Stimulated activated naive CD8-positive, alpha-beta T cell treated with anti-CD3 and anti-CD28 coated beads, Interleukin-15, Interleukin-2, amounts not matched to agents 100 ng/mL and 50 ng/mL, for 24 hours (primary cell): ENCODE results near the gene C1GALT1C1L.
"Not testable (repeated sequence)": the region's sequence is repeated elsewhere in the genome, so short reads cannot be mapped to it uniquely, and the experiment has no call there.

Experiments used
- H3K27ac Mint-ChIP-seq: one replicate; pipeline ENCODE4 v1.8.0; 2021; ENCODE audit warnings: mild to moderate bottlenecking, mixed read lengths
- H3K27me3 Mint-ChIP-seq: one replicate; pipeline ENCODE4 v1.8.0; 2021; ENCODE audit warnings: mixed read lengths
- H3K36me3 Mint-ChIP-seq: one replicate; pipeline ENCODE4 v1.8.0; 2021; ENCODE audit warnings: low read depth, mixed read lengths
- H3K4me1 Mint-ChIP-seq: one replicate; pipeline ENCODE4 v1.8.0; 2021; ENCODE audit warnings: low read depth, mixed read lengths
- H3K4me3 Mint-ChIP-seq: one replicate; pipeline ENCODE4 v1.8.0; 2021; ENCODE audit warnings: mild to moderate bottlenecking, mixed read lengths
- H3K9me3 Mint-ChIP-seq: one replicate; pipeline ENCODE4 v1.8.0; 2021; ENCODE audit warnings: mixed read lengths

The C1GALT1C1L gene

DNA sequence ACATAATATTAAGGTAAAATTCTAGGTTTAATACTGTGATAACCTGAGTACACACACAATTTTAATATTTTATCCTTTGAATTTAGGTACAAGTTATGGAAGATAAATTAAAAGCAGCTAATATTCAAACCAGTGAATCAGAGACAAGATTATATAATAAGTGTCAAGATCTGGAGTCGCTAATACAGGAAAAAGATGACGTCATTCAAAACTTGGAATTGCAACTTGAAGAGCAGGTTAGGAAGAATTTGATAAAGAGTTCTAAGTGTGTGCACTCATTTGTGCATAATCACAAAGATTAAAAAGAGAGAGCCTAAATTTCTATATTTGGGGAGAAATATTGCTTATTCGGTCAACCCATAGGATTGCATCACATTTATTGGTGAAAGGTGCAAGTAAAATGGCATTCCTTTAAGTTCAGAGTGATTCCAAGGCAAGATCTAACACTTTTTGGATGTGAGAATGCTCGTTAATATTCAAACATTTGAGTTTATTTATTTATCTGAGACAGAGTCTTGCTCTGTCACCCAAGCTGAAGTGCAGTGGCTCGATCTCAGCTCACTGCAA lies 16.3 kb upstream of the C1GALT1C1L start:
- no peaks in the 10 kb centered on the region for H3K27me3 Mint-ChIP-seq
- no peak overlapping the region for H3K4me3 Mint-ChIP-seq
- H3K36me3 Mint-ChIP-seq = no peaks in the 10 kb centered on the region
- no peak overlapping the region for H3K27ac Mint-ChIP-seq
- H3K4me1 Mint-ChIP-seq = no peaks in the 10 kb centered on the region
- no peaks in the 10 kb centered on the region for H3K9me3 Mint-ChIP-seq

DNA sequence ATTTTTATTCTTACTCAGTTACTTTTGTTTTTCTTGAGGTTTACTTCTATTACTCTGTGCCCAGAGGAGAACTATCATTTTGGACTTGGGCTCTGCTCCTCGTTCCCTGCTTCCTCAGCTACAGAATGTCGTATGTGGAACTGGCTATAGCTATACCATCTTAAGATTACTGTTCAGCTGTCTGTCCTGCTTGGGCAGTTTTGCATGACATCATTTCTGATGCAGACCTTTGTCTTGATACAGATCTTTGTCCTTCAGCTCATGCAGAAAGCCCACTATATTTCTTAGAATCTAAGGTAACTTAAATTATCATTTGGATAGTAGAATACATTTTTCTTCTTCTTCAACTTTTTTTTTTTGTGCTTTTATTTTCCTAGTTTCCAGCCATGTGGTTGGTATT lies 13.8 kb upstream of the C1GALT1C1L start:
- no peak overlapping the region for H3K4me3 Mint-ChIP-seq
- H3K27me3 Mint-ChIP-seq = no peaks in the 10 kb centered on the region
- H3K9me3 Mint-ChIP-seq = no peaks in the 10 kb centered on the region
- no peaks in the 10 kb centered on the region for H3K36me3 Mint-ChIP-seq
- H3K27ac Mint-ChIP-seq = no peak overlapping the region
- H3K4me1 Mint-ChIP-seq = no peaks in the 10 kb centered on the region

DNA sequence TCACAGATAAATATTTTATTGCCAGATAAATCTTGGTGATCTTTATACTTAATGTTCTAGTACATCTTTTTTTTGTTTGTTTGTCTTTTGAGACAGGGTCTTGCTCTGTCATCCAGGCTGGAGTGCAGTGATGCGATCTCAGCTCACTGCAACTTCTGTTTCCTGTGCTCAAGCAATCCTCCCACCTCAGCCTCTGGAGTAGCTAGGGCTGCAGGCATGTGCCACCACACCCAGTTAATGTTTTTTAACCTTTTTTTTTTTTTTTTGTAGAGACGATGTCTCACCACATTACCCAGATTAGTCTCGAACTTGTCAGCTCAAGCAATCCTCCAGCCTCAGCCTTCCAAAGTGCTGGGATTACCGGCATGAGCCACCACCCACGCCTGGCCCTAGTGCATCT lies 9.1 kb upstream of the C1GALT1C1L start:
- H3K27me3 Mint-ChIP-seq = peaks cover 3% of the 10 kb centered on the region
- no peak overlapping the region for H3K4me3 Mint-ChIP-seq
- no peak overlapping the region for H3K27ac Mint-ChIP-seq
- no peaks in the 10 kb centered on the region for H3K4me1 Mint-ChIP-seq
- H3K9me3 Mint-ChIP-seq = no peaks in the 10 kb centered on the region
- no peaks in the 10 kb centered on the region for H3K36me3 Mint-ChIP-seq

DNA sequence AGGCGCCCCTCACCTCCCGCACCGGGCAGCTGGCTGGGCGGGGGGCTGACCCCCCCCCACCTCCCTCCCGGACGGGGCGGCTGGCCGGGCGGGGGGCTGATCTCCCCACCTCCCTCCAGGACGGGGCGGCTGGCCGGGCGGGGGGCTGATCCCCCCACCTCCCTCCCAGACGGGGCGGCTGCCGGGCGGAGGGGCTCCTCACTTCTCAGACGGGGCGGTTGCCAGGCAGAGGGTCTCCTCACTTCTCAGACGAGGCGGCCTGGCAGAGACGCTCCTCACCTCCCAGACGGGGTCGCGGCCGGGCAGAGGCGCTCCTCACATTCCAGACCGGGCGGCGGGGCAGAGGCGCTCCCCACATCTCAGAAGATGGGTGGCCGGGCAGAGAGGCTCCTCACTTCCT lies 1.6 kb upstream of the C1GALT1C1L start:
- H3K4me1 Mint-ChIP-seq, H3K9me3 Mint-ChIP-seq, H3K4me3 Mint-ChIP-seq, H3K27ac Mint-ChIP-seq, H3K36me3 Mint-ChIP-seq: not testable (repeated sequence)
- H3K27me3 Mint-ChIP-seq = peaks cover 21% of the 10 kb centered on the region

DNA sequence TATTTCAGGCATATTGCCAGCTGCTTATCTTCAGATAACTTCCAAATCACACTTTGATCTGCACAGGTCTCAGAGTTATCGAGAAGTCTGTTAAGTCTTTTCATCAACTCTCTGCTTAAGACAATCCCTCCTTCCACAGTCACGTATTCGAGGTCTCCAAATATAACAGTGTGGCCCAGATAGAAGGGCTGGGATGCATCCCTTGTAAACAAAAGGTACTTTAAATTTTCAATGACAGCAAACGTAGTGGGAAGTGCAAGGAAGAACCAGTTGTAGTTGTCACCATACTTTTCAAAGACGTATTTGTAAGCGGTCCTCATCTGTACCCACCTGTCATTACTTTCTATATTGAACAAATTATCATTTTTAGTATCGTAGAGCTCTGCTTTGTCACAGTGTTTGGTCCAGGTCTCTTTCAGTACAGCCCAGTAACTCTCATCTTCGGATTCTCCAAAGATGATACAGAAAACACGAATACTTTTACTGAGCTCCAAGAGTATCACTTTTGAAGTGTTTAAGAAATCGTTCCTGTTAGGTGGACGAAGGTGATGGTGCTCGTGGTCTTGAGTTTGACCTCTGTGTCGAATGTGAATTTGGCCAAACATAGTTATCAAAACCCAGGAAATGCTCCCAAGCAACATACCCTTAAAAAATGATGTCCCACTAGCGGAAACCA lies 445 bp downstream of the C1GALT1C1L start:
- H3K4me1 Mint-ChIP-seq = peaks cover 4% of the 10 kb centered on the region
- H3K27ac Mint-ChIP-seq = no peak overlapping the region
- peaks cover 3% of the 10 kb centered on the region for H3K9me3 Mint-ChIP-seq
- H3K27me3 Mint-ChIP-seq = peaks cover 29% of the 10 kb centered on the region
- H3K36me3 Mint-ChIP-seq = no peaks in the 10 kb centered on the region
- H3K4me3 Mint-ChIP-seq = peak overlapping the region; percentile 59

DNA sequence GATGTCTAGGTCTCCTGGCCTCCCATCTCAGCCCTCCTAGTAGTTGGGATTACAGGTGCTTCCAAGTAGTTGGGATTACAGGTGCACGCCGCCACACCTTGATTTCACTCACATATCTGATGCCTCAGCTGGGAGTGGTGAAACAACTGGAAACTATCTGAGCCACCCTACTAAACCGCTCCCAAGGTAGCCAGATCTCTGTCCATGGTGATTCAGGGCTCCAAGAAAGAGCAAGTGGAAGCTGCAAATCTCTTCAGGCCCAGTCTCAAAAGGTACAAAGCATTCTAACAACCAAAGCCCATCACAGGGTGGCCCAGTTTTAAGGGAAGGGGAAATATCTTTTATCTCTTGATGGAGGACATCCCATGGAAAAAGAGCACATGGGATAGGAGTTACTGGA lies 19.0 kb downstream of the C1GALT1C1L start:
- Mint-ChIP-seq H3K36me3 (no peaks in the 10 kb centered on the region), H3K4me3 (no peak overlapping the region), H3K27ac (no peak overlapping the region), H3K9me3 (no peaks in the 10 kb centered on the region), H3K4me1 (no peaks in the 10 kb centered on the region), H3K27me3 (peaks cover 14% of the 10 kb centered on the region)

DNA sequence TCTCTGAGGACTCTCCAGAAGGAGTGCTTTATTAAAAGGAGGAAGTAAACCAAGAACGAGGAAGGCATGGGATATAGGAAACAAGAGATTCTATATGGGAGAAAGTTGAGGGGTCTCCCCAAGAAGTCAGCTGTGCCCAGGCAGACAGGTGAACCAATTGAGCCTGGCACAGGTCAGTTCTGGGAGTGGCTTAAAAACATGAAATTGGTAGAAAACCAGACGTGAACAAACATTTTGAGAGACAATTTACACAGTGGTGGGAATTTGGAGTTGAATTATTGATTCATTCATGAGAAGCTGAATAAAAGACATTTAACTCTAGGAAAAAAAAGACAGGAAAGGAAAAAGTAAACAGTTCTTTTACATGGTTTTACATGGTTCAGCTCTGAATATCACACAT lies 22.7 kb downstream of the C1GALT1C1L start:
- H3K4me1 Mint-ChIP-seq = no peaks in the 10 kb centered on the region
- no peaks in the 10 kb centered on the region for H3K36me3 Mint-ChIP-seq
- no peak overlapping the region for H3K4me3 Mint-ChIP-seq
- H3K9me3 Mint-ChIP-seq = no peaks in the 10 kb centered on the region
- peaks cover 14% of the 10 kb centered on the region for H3K27me3 Mint-ChIP-seq
- H3K27ac Mint-ChIP-seq = no peak overlapping the region

DNA sequence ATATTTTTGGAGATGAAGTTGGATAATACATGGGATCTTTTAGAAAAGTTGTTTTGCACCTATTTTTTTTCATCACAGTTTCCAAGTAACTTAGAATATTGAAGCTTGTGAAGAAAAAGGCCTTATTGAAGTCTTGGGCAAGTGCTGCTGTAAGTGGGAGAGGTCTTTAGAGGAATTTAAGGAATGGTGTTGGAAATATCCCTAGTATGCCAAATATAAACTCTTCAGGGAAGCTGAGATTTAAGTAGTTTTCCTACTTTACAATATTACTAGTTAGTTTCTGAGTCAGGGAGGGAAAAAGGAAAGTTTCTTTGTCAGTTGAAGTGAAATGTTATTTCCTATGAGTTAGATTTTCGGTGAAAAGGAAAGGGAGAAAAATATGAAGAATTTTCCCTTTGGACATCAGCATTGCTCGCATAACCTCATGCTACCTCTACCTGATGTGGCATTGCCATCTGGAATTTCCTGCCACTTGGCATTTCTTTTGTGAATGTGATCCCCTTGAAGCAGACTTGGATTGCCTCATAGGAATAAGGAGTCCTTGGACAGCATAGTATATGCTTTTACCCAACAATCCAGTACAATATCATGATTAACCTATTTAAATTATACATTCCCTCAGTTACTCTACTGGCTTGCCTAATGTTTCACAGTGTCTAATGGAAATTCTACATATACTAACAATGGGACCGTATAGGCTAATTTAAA lies 27.1 kb downstream of the C1GALT1C1L start:
- peaks cover 21% of the 10 kb centered on the region for H3K27me3 Mint-ChIP-seq
- no peak overlapping the region for H3K4me3 Mint-ChIP-seq
- H3K36me3 Mint-ChIP-seq = no peaks in the 10 kb centered on the region
- no peak overlapping the region for H3K27ac Mint-ChIP-seq
- H3K9me3 Mint-ChIP-seq = no peaks in the 10 kb centered on the region
- no peaks in the 10 kb centered on the region for H3K4me1 Mint-ChIP-seq

DNA sequence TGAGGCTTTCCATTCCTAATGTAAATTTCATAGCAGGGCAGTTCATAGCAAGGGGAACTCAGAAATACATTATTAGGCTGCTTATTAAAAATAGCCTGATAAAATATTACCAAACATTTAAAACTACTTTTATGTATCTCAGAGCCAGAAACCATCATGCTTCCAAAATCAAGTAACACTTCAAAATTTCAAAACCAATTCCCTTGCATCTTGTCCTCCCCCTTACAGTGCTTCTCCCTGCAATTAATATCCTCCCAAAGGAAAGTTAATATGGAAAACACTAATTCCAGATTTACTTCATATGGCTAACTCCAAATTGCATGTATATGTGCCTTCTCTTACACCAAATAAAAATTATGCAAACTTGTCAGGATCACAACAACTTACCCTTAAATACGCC lies 32.5 kb downstream of the C1GALT1C1L start:
- Mint-ChIP-seq H3K27ac (no peak overlapping the region), H3K27me3 (peaks cover 8% of the 10 kb centered on the region), H3K4me3 (no peak overlapping the region), H3K4me1 (no peaks in the 10 kb centered on the region), H3K9me3 (no peaks in the 10 kb centered on the region), H3K36me3 (no peaks in the 10 kb centered on the region)

DNA sequence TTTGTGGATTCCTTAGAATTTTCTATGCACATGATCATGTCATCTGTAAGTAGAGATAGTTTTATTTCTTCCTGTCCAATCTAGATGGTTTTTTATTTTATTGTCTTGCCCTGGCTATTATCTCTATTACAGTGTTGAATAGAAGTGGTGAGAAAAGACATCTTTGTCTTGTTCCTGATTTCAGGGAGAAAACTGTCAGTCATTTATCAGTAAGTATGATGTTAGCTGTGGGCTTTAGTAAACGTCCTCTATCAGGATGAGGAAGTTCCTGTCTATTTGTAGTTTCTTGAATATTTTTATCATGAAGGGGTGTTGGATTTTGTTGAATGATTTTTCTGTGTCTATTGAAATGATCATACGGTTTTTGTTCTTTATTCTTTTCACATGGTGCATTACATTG lies 33.9 kb downstream of the C1GALT1C1L start:
- H3K27ac Mint-ChIP-seq = no peak overlapping the region
- peaks cover 15% of the 10 kb centered on the region for H3K27me3 Mint-ChIP-seq
- no peak overlapping the region for H3K4me3 Mint-ChIP-seq

DNA sequence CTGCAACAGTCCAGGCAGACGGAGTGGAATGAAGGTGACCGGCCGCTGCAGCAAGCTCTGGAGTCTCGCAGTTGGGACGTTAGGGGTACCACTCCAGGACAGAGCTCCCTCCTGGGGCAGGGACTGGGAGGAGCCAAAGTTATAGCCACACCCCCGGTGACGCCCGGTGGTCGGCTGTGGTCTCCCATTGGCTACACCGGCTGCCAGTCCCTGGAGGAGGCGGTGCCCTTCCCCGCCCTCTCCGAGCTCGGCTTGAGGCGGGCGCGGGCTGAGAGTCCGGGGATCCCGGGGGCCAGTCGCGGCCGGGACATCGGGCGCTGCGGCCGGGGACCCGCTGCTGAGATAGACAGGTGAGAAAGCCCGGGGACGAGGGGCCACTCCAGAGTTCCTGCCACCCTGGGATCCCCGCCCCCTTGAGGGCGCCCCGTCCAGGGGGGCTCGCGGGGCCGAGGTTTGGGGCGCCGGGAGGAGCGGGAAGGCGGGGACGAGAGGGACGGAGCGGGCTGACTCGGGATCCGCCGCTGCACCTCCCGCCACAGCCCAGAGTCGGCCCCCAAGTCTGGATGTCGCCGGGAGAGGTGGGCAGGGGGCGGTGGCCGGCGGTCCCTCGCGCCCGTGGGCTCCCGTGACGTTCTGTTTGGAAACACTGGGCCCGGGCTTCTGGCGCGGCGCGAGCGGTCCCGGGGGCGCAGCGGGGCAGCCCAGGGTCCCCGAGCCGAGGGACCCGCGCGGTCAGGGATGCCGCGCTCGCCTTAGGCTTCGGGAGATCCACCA lies 39.0 kb downstream of the C1GALT1C1L start, which contains the start of gene PLEKHH2:
Gene PLEKHH2 (plus strand): TSS at position 231 of the 774 bp plus-strand sequence. CDS start 7,414 bp downstream, outside the sequence.
- H3K4me1 Mint-ChIP-seq = peaks cover 17% of the 10 kb centered on the region
- H3K4me3 Mint-ChIP-seq = peak within 1 kb of the TSS; percentile 89
- peaks cover 34% of the 10 kb centered on the region for H3K27me3 Mint-ChIP-seq
- H3K36me3 Mint-ChIP-seq = no peaks in the 10 kb centered on the region
- peak within 1 kb of the TSS; percentile 53 for H3K27ac Mint-ChIP-seq
- H3K9me3 Mint-ChIP-seq = no peaks in the 10 kb centered on the region

More for the DNA sequence above, 33.9 kb downstream of the C1GALT1C1L start:
- H3K36me3 Mint-ChIP-seq = no peaks in the 10 kb centered on the region
- peaks cover 6% of the 10 kb centered on the region for H3K4me1 Mint-ChIP-seq
- H3K9me3 Mint-ChIP-seq = no peaks in the 10 kb centered on the region

DNA sequence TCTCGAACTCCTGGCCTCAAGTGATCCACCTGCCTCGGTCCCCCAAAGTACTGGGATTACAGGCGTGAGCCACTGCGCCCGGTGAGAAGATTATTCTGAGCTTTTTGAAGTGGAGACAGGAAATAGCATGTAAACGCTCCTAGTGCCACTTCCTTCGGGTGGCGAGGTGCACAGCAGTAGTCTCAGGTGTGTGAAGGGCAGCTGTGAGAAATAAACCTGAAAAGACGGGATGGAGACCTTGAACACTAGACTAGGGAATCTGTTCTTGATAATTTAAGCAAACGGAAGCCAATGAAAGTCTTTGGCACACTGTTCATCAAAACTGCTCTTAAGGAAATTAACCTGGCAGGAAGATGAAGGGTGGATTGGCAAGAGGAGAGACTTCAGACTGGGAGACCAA lies 39.6 kb downstream of the C1GALT1C1L start:
- Mint-ChIP-seq H3K36me3 (no peaks in the 10 kb centered on the region), H3K9me3 (no peaks in the 10 kb centered on the region), H3K27me3 (peaks cover 39% of the 10 kb centered on the region), H3K4me3 (peak overlapping the region; percentile 89), H3K27ac (peak overlapping the region; percentile 53), H3K4me1 (peaks cover 17% of the 10 kb centered on the region)

DNA sequence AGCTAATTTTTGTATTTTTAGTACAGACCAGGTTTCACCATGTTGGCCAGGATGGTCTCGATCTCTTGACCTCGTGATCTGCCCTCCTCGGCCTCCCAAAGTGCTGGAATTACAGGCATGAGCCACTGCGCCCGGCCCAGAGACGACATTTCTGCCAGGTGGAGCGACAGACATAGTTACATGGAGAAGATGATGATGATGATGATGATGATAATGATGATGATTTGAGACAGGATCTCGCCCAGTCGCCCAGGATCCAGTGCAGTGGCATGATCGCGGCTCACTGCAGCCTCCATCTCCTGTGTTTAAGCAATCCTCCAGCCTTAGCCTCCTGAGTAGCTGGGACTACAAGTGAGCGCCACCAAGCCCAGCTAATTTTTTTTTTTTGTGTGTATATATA lies 40.1 kb downstream of the C1GALT1C1L start:
- Mint-ChIP-seq H3K4me1 (peaks cover 17% of the 10 kb centered on the region), H3K27me3 (peaks cover 39% of the 10 kb centered on the region), H3K4me3 (peak overlapping the region; percentile 37)
- not testable (repeated sequence) for H3K9me3 Mint-ChIP-seq, H3K36me3 Mint-ChIP-seq, H3K27ac Mint-ChIP-seq

DNA sequence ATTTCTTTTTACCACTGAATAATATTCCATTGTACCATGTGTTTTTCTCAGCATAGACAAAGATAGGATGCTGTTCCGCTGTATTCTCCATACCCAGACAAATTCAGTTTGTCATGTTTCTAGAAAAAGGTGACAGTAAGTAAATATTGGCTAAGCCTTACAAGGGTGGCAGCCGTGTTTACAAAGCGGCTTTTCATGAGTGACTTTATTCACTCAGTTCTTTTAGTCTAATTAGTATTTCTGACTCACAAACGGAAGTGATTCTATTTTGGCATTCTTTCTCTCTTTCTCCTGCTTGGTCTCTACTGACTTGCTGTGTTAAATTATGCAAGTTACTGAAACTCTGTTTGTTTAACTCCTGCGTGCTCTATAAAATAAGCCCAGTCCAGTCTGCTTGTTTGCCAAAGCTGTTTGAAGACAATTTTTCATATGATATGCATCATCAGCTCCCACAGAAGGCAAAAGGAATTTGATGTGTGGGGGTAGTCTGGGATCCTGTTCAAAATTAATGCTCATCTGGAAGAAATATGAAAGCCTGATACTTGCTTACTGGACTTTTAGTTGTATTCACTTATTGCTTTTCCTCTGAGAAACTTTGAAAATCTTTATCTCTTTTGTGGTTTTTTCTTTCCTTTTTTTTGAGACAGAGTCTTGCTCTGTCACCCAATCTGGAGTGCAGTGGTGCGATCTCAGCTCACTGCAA lies 41.5 kb downstream of the C1GALT1C1L start:
- Mint-ChIP-seq H3K27me3 (peaks cover 39% of the 10 kb centered on the region), H3K36me3 (no peaks in the 10 kb centered on the region), H3K9me3 (no peaks in the 10 kb centered on the region), H3K4me1 (peaks cover 17% of the 10 kb centered on the region), H3K4me3 (no peak overlapping the region), H3K27ac (no peak overlapping the region)
